Bladder microvascular endothelial cell (primary cell): ENCODE results near the gene MANSC1. TPM values are rescaled to one million over a fixed set of nuclear protein-coding genes. Genes with fewer than 3 reads are reported as not detected.

Source experiments
- total RNA-seq: library from RNA; depleted of rRNA; stranded (reverse); fragments of >200 nt; gene quantifications from 2 replicates; pipeline ENCODE4 v1.2.3, GENCODE V29; 2014

MANSC1 gene
- 4.7 and 6.5 TPM in 2 replicates for total RNA-seq

GRCh38 chr12:12349711-12350665 lies at the start of gene MANSC1:
MANSC1 (minus strand) TSS chr12:12350242; CDS start chr12:12343314, 6,928 bp downstream.

GRCh38 chr12:12356896-12357718 lies 7.1 kb upstream of the MANSC1 start, which contains the start of gene BORCS5:
BORCS5 (plus strand) TSS chr12:12357078; CDS start chr12:12357452, 374 bp downstream.

Other genes with a start within 250 kb of the MANSC1 start
- gene LRP6, start 83.2 kb downstream of the MANSC1 start, total RNA-seq: 20.7 and 57.2 TPM in 2 replicates
- 5.5 and 6.9 TPM in 2 replicates for gene BORCS5, start 6.8 kb upstream of the MANSC1 start, total RNA-seq
- gene DUSP16, start 212.6 kb upstream of the MANSC1 start, total RNA-seq: 6.8 and 17.3 TPM in 2 replicates